H1 (cell line): ENCODE results near the gene ACAD9.

Experiments used
- ATF2 ChIP-seq: IDR thresholded peaks from 2 replicates; pipeline ENCODE4 v1.6.1; 2012; ENCODE audit warnings: low read length, inconsistent platforms
- BCL11A ChIP-seq, 2 experiments: IDR thresholded peaks; one replicate each; pipeline ENCODE4 v1.6.1; 2011; ENCODE audit warnings: low read depth in 2 of 2, low read length in 2 of 2, mild to moderate bottlenecking in 2 of 2
- EP300 ChIP-seq, 2 experiments: IDR thresholded peaks; 1 replicate in 1 of 2; 2 replicates in 1 of 2; pipeline ENCODE4 v1.6.1; 2011 to 2012; ENCODE audit warnings: low read depth in 2 of 2, low read length in 2 of 2, mild to moderate bottlenecking in 2 of 2, borderline replicate concordance in 1 of 2, inconsistent platforms in 1 of 2, moderate library complexity in 1 of 2
- MAFK ChIP-seq: IDR thresholded peaks from 2 replicates; pipeline ENCODE4 v1.6.1; 2012; ENCODE audit warnings: low read depth, mild to moderate bottlenecking, improper control_type of control experiment, low read length
- NRF1 ChIP-seq: IDR thresholded peaks from 2 replicates; pipeline ENCODE4 v1.6.1; 2011; ENCODE audit warnings: mild to moderate bottlenecking, low read depth, low read length, improper control_type of control experiment
- POLR2A ChIP-seq, 2 experiments: IDR thresholded peaks; 1 replicate in 1 of 2; 2 replicates in 1 of 2; pipeline ENCODE4 v1.6.1; 2011; ENCODE audit warnings: low read depth in 2 of 2, low read length in 2 of 2, mild to moderate bottlenecking in 2 of 2; ENCODE audit errors: control extremely low read depth in 1 of 2
- SP4 ChIP-seq: IDR thresholded peaks from 2 replicates; pipeline ENCODE4 v1.6.1; 2012; ENCODE audit warnings: low read length, inconsistent platforms
- TEAD4 ChIP-seq: IDR thresholded peaks from 2 replicates; pipeline ENCODE4 v1.6.1; 2012; ENCODE audit warnings: low read depth, low read length, inconsistent platforms, mixed read lengths
- USF2 ChIP-seq: IDR thresholded peaks from 2 replicates; pipeline ENCODE4 v1.6.1; 2011; ENCODE audit warnings: low read length, improper control_type of control experiment
- TF ChIP-seq, protein P1 (sequence below), 3 experiments: IDR thresholded peaks; 1 replicate in 2 of 3; 2 replicates in 1 of 3; pipeline versions ENCODE4 v1.5.1 to v1.6.1; 2011; ENCODE audit warnings: low read length in 3 of 3, mild to moderate bottlenecking in 3 of 3, inconsistent platforms in 2 of 3, low read depth in 1 of 3, moderate library complexity in 1 of 3; ENCODE audit not compliant: insufficient read depth in 1 of 3; ENCODE audit errors: control extremely low read depth in 1 of 3

DNA sequence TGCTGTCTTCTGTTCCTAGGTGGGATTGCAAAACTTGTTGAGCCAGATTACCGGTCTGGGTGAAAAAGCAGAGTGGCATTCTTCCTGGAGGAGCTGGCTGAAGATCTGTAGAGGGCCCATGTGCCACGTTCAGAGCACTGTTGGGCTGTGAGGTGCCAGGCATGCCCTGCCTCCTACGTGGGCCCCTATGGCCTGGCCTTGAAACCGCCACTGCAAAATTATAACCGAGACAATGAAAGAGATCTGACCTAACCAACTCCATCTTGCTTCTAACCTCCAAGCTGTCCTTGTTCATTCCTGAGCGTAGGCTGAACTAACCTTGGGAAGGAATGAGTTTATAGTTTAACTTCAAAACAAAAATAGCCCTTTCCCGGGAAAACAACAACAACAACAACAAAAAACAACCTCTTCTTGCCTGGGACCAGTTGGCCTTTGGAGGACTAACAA lies 1.4 kb upstream of the ACAD9 start:
- TF ChIP-seq POLR2A (IDR thresholded peaks at IDR 0.05; ENCODE audit: control extremely low read depth in 1 of 2, low read depth in 2 of 2, low read length in 2 of 2) (peak in 1 of 2 experiments; percentile 57; a peak in 1 of 3 replicates), MAFK (no peak), EP300 (IDR thresholded peaks at IDR 0.05; ENCODE audit: borderline replicate concordance in 1 of 2, low read depth in 2 of 2, low read length in 2 of 2) (no peak), BCL11A (IDR thresholded peaks at IDR 0.05; ENCODE audit: low read depth in 2 of 2, low read length in 2 of 2) (no peak), USF2 (no peak), SP4 (no peak), ATF2 (no peak), TEAD4 (no peak), NRF1 (no peak)
- TF ChIP-seq, protein P1, sequence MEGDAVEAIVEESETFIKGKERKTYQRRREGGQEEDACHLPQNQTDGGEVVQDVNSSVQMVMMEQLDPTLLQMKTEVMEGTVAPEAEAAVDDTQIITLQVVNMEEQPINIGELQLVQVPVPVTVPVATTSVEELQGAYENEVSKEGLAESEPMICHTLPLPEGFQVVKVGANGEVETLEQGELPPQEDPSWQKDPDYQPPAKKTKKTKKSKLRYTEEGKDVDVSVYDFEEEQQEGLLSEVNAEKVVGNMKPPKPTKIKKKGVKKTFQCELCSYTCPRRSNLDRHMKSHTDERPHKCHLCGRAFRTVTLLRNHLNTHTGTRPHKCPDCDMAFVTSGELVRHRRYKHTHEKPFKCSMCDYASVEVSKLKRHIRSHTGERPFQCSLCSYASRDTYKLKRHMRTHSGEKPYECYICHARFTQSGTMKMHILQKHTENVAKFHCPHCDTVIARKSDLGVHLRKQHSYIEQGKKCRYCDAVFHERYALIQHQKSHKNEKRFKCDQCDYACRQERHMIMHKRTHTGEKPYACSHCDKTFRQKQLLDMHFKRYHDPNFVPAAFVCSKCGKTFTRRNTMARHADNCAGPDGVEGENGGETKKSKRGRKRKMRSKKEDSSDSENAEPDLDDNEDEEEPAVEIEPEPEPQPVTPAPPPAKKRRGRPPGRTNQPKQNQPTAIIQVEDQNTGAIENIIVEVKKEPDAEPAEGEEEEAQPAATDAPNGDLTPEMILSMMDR (IDR thresholded peaks at IDR 0.05; ENCODE audit: control extremely low read depth in 1 of 3, insufficient read depth in 1 of 3, low read depth in 1 of 3, low read length in 3 of 3) = no peak
